ENCODE results near the gene NUCB1.

GRCh38 chr19:48961673-48962028, 61.5 kb downstream of the NUCB1 start:
- TF ChIP-seq CTCF (IDR thresholded peaks at IDR 0.05) (no peak), POLR2A (IDR thresholded peaks at IDR 0.05) (no peak)

Data from body of pancreas (tissue), 4 donors.